ENCODE data around the gene SEZ6L. TPM values are rescaled to one million over a fixed set of nuclear protein-coding genes. Genes with fewer than 3 reads are reported as not detected.

The SEZ6L gene
- total and polyA plus RNA-seq, 10 of the 15 experiments (the other 5 are each of a cell fraction or from before 2014, with no cell fraction given): not detected

- Histone ChIP-seq H3K36me3 (ENCODE audit: control insufficient read depth in 2 of 2, insufficient read depth in 2 of 2, low read length in 1 of 2) (no peaks in the 10 kb centered on the region), H4K20me1 (ENCODE audit: control insufficient read depth, insufficient read depth) (no peaks in the 10 kb centered on the region), H3K27me3 (replicated peaks in 1 of 2; ENCODE audit: control insufficient read depth in 2 of 2, insufficient read depth in 2 of 2, low read length in 1 of 2) (peaks cover 0 to 3% of the 10 kb centered on the region in 2 experiments; a peak in 1 of 4 replicates), H3K4me2 (ENCODE audit: control insufficient read depth, insufficient read depth) (no peak overlapping the region), H3K9ac (ENCODE audit: control insufficient read depth, insufficient read depth, low read length) (no peak overlapping the region), H2AFZ (ENCODE audit: control insufficient read depth, low read depth, low read length) (no peak overlapping the region), H3K27ac (ENCODE audit: control insufficient read depth, insufficient read depth) (no peak overlapping the region), H3K4me1 (ENCODE audit: control insufficient read depth, insufficient read depth, low read length) (no peaks in the 10 kb centered on the region), H3K79me2 (ENCODE audit: control insufficient read depth, insufficient read depth, low read length) (no peaks in the 10 kb centered on the region), H3K9me3 (replicated peaks; ENCODE audit: control insufficient read depth, insufficient read depth, low read length) (no peaks in the 10 kb centered on the region), H3K4me3 (no peak overlapping the region)
- intact Hi-C loops (cut with micrococcal nuclease; ENCODE audit: unreplicated experiment) (no loop called here), in situ Hi-C loops (cut with MboI) (no loop called here)
- DNase-seq (ENCODE audit: low read depth, low spot score) (no peak), ATAC-seq (no peak), FAIRE-seq (no peak)
- 48% methylated on average over 11 of the region's 11 CpGs for WGBS (ENCODE audit: insufficient coverage, insufficient replicate concordance, low lambda C conversion rate, missing lambda C conversion rate)
- no TSS peak for BruUV-seq (replicated peaks)
- CTCF ChIA-PET: no interaction called here
- POLR2A ChIA-PET: no interaction called here
- RAD21 ChIA-PET (ENCODE audit: unreplicated experiment): no interaction called here
- SMC1A ChIA-PET (ENCODE audit: uncharacterized antibody, unreplicated experiment): no interaction called here
- no peak for TF ChIP-seq E4F1 (IDR thresholded peaks at IDR 0.05; ENCODE audit: borderline replicate concordance, partially characterized antibody)
- TF ChIP-seq EGR1 (IDR thresholded peaks at IDR 0.05; ENCODE audit: borderline replicate concordance in 1 of 2, low read depth in 2 of 2, low read length in 2 of 2): no peak
- no peak for TF ChIP-seq ASH2L (IDR thresholded peaks at IDR 0.05; ENCODE audit: borderline replicate concordance, low read depth)
- TF ChIP-seq MLLT1 (IDR thresholded peaks at IDR 0.05): no peak
- no peak for TF ChIP-seq IRF5 (IDR thresholded peaks at IDR 0.05; ENCODE audit: borderline replicate concordance)
- TF ChIP-seq YY1 (IDR thresholded peaks at IDR 0.05; ENCODE audit: low read depth, low read length): no peak
- TF ChIP-seq JUND (IDR thresholded peaks at IDR 0.05; ENCODE audit: low read depth, low read length): no peak
- TF ChIP-seq MXI1 (IDR thresholded peaks at IDR 0.05; ENCODE audit: low read depth, low read length): no peak
- TF ChIP-seq ZBTB11 (CRISPR knock-in tag; IDR thresholded peaks at IDR 0.05): no peak
- no peak for TF ChIP-seq ATF3 (IDR thresholded peaks at IDR 0.05; ENCODE audit: borderline replicate concordance, extremely low read depth, low read depth, low read length)
Observed at GRCh38 chr22:26276529-26277160, 107.4 kb downstream of the SEZ6L start.
